ENCODE measurements around the gene SPEF1. TPM values are rescaled to one million over a fixed set of nuclear protein-coding genes. Genes with fewer than 3 reads are reported as not detected.

The SPEF1 gene
- total and polyA plus RNA-seq, 2 of the 13 experiments (the other 11 are each of a cell fraction or from before 2014, with no cell fraction given), result 0.11 to 0.27 TPM

DNA sequence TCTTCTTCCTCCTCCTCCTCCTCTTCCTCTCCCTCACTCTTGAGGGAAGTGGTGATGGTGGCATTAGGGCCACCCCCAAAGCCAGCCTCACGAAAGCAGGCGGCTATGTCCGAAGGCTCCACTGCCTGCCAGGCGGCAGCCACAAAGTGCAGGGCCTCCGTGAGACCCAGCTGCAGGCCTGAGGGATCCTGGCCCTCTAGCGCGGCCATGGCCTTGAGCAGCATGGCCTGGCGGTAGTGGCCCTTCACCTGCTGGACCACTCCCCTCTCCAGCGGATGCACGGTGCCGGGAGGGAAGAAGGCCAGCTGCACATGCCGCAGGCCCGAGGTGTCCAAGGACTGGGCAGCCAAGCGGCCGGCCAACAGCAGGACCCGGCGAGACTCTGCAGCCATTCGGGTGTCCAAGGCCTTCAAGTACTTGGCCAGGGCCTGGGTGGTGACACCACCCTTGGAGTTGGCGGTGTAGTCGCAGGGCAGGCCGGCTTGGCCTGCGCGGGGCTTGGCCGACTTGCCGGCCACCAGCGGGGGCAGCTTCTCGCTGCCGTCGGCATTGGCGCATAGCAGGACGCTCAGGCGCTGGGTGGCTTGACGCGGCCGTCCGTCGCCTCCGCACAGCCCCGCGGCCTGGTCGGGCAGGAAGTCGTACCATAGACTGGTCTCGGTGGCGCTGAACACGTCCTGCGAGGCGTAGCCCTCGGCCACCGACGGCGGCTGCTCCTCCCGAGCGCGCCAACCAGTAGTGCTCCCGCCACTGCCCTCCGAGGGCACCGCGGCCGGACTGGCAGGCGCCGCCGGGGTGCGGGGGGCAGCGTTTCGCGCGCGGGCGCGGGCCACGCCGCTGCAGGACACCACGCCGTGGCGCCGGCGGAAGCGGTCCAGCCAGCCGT, 4.2 kb upstream of the SPEF1 start (continued):
- TF ChIP-seq CC2D1A (CRISPR knock-in tag; IDR thresholded peaks at IDR 0.05) (no peak), ZNF138 (CRISPR knock-in tag; IDR thresholded peaks at IDR 0.05; ENCODE audit: low read depth) (no peak), ZEB1 (IDR thresholded peaks at IDR 0.05; ENCODE audit: insufficient replicate concordance, low read depth) (no peak), KDM1A (CRISPR knock-in tag; IDR thresholded peaks at IDR 0.05) (no peak), GABPA (IDR thresholded peaks at IDR 0.05; ENCODE audit: low read depth, low read length) (no peak), GABPA (CRISPR knock-in tag; IDR thresholded peaks at IDR 0.05; ENCODE audit: low read depth) (no peak), SAFB2 (CRISPR knock-in tag; IDR thresholded peaks at IDR 0.05; ENCODE audit: borderline replicate concordance, low read depth) (0 out of 2 replicates have a peak, but pooled peaks have one; percentile 71)
- TF ChIP-seq, protein P1, sequence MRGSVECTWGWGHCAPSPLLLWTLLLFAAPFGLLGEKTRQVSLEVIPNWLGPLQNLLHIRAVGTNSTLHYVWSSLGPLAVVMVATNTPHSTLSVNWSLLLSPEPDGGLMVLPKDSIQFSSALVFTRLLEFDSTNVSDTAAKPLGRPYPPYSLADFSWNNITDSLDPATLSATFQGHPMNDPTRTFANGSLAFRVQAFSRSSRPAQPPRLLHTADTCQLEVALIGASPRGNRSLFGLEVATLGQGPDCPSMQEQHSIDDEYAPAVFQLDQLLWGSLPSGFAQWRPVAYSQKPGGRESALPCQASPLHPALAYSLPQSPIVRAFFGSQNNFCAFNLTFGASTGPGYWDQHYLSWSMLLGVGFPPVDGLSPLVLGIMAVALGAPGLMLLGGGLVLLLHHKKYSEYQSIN (CRISPR knock-in tag; IDR thresholded peaks at IDR 0.05; ENCODE audit: borderline replicate concordance), result no peak
- TF ChIP-seq, protein P2, sequence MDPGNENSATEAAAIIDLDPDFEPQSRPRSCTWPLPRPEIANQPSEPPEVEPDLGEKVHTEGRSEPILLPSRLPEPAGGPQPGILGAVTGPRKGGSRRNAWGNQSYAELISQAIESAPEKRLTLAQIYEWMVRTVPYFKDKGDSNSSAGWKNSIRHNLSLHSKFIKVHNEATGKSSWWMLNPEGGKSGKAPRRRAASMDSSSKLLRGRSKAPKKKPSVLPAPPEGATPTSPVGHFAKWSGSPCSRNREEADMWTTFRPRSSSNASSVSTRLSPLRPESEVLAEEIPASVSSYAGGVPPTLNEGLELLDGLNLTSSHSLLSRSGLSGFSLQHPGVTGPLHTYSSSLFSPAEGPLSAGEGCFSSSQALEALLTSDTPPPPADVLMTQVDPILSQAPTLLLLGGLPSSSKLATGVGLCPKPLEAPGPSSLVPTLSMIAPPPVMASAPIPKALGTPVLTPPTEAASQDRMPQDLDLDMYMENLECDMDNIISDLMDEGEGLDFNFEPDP (CRISPR knock-in tag; conservative IDR thresholded peaks at IDR 0.05), result no peak
- TF ChIP-seq, protein P3, sequence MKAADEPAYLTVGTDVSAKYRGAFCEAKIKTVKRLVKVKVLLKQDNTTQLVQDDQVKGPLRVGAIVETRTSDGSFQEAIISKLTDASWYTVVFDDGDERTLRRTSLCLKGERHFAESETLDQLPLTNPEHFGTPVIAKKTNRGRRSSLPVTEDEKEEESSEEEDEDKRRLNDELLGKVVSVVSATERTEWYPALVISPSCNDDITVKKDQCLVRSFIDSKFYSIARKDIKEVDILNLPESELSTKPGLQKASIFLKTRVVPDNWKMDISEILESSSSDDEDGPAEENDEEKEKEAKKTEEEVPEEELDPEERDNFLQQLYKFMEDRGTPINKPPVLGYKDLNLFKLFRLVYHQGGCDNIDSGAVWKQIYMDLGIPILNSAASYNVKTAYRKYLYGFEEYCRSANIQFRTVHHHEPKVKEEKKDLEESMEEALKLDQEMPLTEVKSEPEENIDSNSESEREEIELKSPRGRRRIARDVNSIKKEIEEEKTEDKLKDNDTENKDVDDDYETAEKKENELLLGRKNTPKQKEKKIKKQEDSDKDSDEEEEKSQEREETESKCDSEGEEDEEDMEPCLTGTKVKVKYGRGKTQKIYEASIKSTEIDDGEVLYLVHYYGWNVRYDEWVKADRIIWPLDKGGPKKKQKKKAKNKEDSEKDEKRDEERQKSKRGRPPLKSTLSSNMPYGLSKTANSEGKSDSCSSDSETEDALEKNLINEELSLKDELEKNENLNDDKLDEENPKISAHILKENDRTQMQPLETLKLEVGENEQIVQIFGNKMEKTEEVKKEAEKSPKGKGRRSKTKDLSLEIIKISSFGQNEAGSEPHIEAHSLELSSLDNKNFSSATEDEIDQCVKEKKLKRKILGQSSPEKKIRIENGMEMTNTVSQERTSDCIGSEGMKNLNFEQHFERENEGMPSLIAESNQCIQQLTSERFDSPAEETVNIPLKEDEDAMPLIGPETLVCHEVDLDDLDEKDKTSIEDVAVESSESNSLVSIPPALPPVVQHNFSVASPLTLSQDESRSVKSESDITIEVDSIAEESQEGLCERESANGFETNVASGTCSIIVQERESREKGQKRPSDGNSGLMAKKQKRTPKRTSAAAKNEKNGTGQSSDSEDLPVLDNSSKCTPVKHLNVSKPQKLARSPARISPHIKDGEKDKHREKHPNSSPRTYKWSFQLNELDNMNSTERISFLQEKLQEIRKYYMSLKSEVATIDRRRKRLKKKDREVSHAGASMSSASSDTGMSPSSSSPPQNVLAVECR (CRISPR knock-in tag; IDR thresholded peaks at IDR 0.05; ENCODE audit: borderline replicate concordance), result peak; percentile 52; the same call in 1 of the 2 replicates
- TF ChIP-seq, protein P4, sequence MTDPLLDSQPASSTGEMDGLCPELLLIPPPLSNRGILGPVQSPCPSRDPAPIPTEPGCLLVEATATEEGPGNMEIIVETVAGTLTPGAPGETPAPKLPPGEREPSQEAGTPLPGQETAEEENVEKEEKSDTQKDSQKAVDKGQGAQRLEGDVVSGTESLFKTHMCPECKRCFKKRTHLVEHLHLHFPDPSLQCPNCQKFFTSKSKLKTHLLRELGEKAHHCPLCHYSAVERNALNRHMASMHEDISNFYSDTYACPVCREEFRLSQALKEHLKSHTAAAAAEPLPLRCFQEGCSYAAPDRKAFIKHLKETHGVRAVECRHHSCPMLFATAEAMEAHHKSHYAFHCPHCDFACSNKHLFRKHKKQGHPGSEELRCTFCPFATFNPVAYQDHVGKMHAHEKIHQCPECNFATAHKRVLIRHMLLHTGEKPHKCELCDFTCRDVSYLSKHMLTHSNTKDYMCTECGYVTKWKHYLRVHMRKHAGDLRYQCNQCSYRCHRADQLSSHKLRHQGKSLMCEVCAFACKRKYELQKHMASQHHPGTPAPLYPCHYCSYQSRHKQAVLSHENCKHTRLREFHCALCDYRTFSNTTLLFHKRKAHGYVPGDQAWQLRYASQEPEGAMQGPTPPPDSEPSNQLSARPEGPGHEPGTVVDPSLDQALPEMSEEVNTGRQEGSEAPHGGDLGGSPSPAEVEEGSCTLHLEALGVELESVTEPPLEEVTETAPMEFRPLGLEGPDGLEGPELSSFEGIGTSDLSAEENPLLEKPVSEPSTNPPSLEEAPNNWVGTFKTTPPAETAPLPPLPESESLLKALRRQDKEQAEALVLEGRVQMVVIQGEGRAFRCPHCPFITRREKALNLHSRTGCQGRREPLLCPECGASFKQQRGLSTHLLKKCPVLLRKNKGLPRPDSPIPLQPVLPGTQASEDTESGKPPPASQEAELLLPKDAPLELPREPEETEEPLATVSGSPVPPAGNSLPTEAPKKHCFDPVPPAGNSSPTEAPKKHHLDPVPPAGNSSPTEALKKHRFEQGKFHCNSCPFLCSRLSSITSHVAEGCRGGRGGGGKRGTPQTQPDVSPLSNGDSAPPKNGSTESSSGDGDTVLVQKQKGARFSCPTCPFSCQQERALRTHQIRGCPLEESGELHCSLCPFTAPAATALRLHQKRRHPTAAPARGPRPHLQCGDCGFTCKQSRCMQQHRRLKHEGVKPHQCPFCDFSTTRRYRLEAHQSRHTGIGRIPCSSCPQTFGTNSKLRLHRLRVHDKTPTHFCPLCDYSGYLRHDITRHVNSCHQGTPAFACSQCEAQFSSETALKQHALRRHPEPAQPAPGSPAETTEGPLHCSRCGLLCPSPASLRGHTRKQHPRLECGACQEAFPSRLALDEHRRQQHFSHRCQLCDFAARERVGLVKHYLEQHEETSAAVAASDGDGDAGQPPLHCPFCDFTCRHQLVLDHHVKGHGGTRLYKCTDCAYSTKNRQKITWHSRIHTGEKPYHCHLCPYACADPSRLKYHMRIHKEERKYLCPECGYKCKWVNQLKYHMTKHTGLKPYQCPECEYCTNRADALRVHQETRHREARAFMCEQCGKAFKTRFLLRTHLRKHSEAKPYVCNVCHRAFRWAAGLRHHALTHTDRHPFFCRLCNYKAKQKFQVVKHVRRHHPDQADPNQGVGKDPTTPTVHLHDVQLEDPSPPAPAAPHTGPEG (CRISPR knock-in tag; IDR thresholded peaks at IDR 0.05), result no peak
